Heart left ventricle (tissue), 16 donors: ENCODE data around the gene ACSF2. TPM values are rescaled to one million over a fixed set of nuclear protein-coding genes. Genes with fewer than 3 reads are reported as not detected.

Experiments used
- ATAC-seq, 4 donors: fragments of 200-7000 bp; cut with Tn5 transposase; one replicate each; pipeline ENCODE4 v1.9.1; 2020 to 2022; ENCODE audit warnings: moderate library complexity in 4 of 4, mild to moderate bottlenecking in 3 of 4, moderate number of reproducible peaks in 1 of 4
- DNase-seq, 5 donors: peaks; one replicate each; pipeline ENCODE4 v3.0.0-alpha.2; 2020
- H3K27ac ChIP-seq, 12 donors: fragments of 200-600 bp; sonication (generic) in 4 of 12; one replicate each; pipeline versions ENCODE4 v1.5.0 to v1.8.0; 2016 to 2022; ENCODE audit warnings: mild to moderate bottlenecking in 2 of 12
- H3K27me3 ChIP-seq, 9 donors: fragments of 200-600 bp; sonication (generic) in 2 of 9; one replicate each; pipeline versions ENCODE4 v1.5.1 to v1.8.0; 2016 to 2022; ENCODE audit warnings: mild to moderate bottlenecking in 3 of 9
- H3K36me3 ChIP-seq, 9 donors: fragments of 200-600 bp; sonication (generic) in 2 of 9; one replicate each; pipeline versions ENCODE4 v1.5.0 to v1.8.0; 2018 to 2022; ENCODE audit warnings: mild to moderate bottlenecking in 2 of 9
- H3K4me1 ChIP-seq, 12 donors: fragments of 200-600 bp; sonication (generic) in 4 of 12; one replicate each; pipeline versions ENCODE4 v1.5.0 to v1.8.0; 2016 to 2022; ENCODE audit warnings: mild to moderate bottlenecking in 3 of 12
- H3K4me3 ChIP-seq, 12 donors: fragments of 200-600 bp; sonication (generic) in 4 of 12; one replicate each; pipeline versions ENCODE4 v1.5.0 to v1.8.0; 2017 to 2022; ENCODE audit warnings: mild to moderate bottlenecking in 9 of 12, moderate library complexity in 4 of 12
- H3K9me3 ChIP-seq, 12 donors: fragments of 200-600 bp; sonication (generic) in 4 of 12; one replicate each; pipeline versions ENCODE4 v1.5.0 to v1.8.0; 2016 to 2022; ENCODE audit warnings: mild to moderate bottlenecking in 1 of 12
- POLR2A ChIP-seq, 2 donors: fragments of 450-650 bp; IDR thresholded peaks; one replicate each; pipeline ENCODE4 v1.6.1; 2017; ENCODE audit warnings: antibody characterized with exemption in 2 of 2, mild to moderate bottlenecking in 2 of 2, moderate library complexity in 2 of 2
- WGBS, 4 donors: extraction: QIAGEN DNeasy Blood & Tissue Kit in 2 of 4; methylation state at CpG; one replicate each; pipeline versions ENCODE4 v1.1.5 to v1.1.7; 2013 to 2018; 5-methylcytosine and 5-hydroxymethylcytosine counted together
- intact Hi-C, 10 donors: fragments of 100-400 bp; cut with DNase I; formaldehyde crosslinking; loops; one replicate each; pipeline versions ENCODE4 v1.11.1 to v1.14.2; 2022
- polyA plus RNA-seq, 2 donors: library from polyadenylated mRNA; stranded (reverse); fragments of 200-250 nt; gene quantifications; one replicate each; pipeline ENCODE4 v1.2.3, GENCODE V29; 2013
- total RNA-seq, 9 donors: library from RNA; depleted of rRNA in 2 of 9; stranded (reverse); fragments of >200 nt in 2 of 9; fragmentation: NEBNext Ultra II Directional in 3 of 9; extraction: Animal tissue kit (Norgen Biotek cat#: 25700) in 3 of 9; gene quantifications; one replicate each; pipeline versions ENCODE4 v1.1.0 to v1.2.4, GENCODE V29; 2016 to 2023
- TF ChIP-seq, protein P1 (sequence below), 12 donors: fragments of 200-600 bp; sonication (generic) in 4 of 12; IDR thresholded peaks; one replicate each; pipeline versions ENCODE4 v1.5.0 to v1.8.0; 2018 to 2022; ENCODE audit warnings: antibody characterized with exemption in 12 of 12, mild to moderate bottlenecking in 5 of 12
- donor health status: ischemic (EF 13 %, LVEDD 7.1; RV severe dilation, severe dysfunction).
- donor health status: healthy with polysubstance abuse.
- donor health status: DM: no; HTN: yes; CAD: no.
- donor health status: DM: no; HTN: no; CAD: no.
- donor health status: ischemic (EF 25% LVEDD 6.9; RV normal size, moderate dysfunction).
- donor health status: ischemic (EF 25% LVEDD 5.7; RV mildly dilated, moderate dysfunction).
- donor health status: healthy.
- donor health status: DM: yes; HTN: yes; CAD: no.
- donor health status: ischemic (EF 35%, LVEDD 5.7; RV mildly dilated, moderate dysfunction).
- donor health status: nonischemic (EF 11% LVEDD 7.7; RV severe dilation, severe dysfunction).
- donor health status: DM: yes; HTN: yes; CAD: no.
- donor health status: PGD.
- donor health status: ischemic (EF 29% LVEDD 5.4; RV normal size, mild dysfunction).
- donor health status: nonischemic (EF 23%, LVEDD 6.1; RV moderate dilation, normal function).

The ACSF2 gene
- total and polyA plus RNA-seq, 11 donors, result 6.5 to 31.6 (median 17.4) TPM

DNA sequence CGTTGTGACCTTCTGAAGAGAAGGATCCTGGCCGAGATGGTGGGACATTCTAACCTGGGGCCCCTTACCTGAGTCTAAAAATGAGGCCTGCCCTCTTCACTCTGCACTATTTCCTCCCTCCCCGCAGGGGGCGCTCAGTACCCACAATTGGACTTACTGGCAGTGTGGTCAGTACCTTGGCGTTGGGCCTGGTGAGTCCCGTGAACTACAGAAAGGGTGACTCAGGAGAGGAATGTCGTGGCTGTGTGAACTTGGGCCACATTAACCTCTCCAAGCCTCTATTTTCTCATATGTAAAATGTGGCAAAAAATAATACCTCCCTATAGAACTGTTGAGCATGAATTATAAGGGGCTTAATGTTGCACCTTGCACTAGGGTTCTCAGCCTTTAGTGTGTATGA is 56.5 kb downstream of the ACSF2 start:
- 0 to 13% (median 8%) methylated on average over 6 to 7 of the region's 7 CpGs for WGBS, 4 donors
- Histone ChIP-seq H3K27ac (peak overlapping the region in 11 of 12 donors; percentile 61 to 90 (median 80)), H3K36me3 (peaks cover 0 to 65% (median 52%) of the 10 kb centered on the region in 9 donors), H3K4me1 (peaks cover 0 to 51% (median 32%) of the 10 kb centered on the region in 12 donors), H3K27me3 (no peaks in the 10 kb centered on the region), H3K4me3 (no peak overlapping the region), H3K9me3 (no peaks in the 10 kb centered on the region)
- DNase-seq (peak; percentile 91 to 97 (median 95)), ATAC-seq (peak; percentile 69 to 84 (median 72))
- intact Hi-C loops, result loop anchor here in 8 of 10 donors (1.0 to 10.0 kb wide), 15 partner anchors 51 to 360 kb away; partner anchors contain the start of gene SPATA20 (in 2 of the 8)
- TF ChIP-seq, protein P1, sequence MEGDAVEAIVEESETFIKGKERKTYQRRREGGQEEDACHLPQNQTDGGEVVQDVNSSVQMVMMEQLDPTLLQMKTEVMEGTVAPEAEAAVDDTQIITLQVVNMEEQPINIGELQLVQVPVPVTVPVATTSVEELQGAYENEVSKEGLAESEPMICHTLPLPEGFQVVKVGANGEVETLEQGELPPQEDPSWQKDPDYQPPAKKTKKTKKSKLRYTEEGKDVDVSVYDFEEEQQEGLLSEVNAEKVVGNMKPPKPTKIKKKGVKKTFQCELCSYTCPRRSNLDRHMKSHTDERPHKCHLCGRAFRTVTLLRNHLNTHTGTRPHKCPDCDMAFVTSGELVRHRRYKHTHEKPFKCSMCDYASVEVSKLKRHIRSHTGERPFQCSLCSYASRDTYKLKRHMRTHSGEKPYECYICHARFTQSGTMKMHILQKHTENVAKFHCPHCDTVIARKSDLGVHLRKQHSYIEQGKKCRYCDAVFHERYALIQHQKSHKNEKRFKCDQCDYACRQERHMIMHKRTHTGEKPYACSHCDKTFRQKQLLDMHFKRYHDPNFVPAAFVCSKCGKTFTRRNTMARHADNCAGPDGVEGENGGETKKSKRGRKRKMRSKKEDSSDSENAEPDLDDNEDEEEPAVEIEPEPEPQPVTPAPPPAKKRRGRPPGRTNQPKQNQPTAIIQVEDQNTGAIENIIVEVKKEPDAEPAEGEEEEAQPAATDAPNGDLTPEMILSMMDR (IDR thresholded peaks at IDR 0.05), result peak; percentile 73 to 93 (median 84)
- no peak for TF ChIP-seq POLR2A (IDR thresholded peaks at IDR 0.05)

DNA sequence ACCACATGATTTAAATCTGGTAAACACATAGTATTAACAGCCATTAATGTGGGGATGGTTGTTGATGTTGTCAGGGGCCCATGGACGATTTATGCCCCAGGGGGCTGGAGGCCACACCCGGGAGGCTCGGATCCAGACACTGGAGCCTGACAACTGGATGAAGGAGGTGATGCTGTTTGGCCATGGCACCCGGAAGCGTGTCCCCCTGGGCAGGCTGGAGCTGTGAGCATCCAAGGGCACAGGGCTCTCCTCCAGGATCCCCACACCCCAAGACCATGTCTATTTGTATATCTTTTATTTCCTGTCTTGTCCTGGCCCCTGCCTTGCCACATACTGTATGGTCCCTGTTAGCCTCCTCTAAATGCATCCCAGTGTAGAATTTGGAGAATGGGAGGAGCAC is 57.2 kb downstream of the ACSF2 start:
- no peaks in the 10 kb centered on the region for H3K9me3 ChIP-seq
- DNase-seq (peak in 1 of 5 donors; percentile 57), ATAC-seq (no peak)
- intact Hi-C loops, result loop anchor here in 8 of 10 donors (2.0 to 10.0 kb wide), 13 partner anchors 52 to 359 kb away; partner anchors contain the start of gene SPATA20 (in 2 of the 8)
- H3K27me3 ChIP-seq, result no peaks in the 10 kb centered on the region
- whole genome bisulfite sequencing, 4 donors, result 77 to 87% (median 85%) methylated on average over 5 of the region's 5 CpGs
- peak overlapping the region in 10 of 12 donors; percentile 61 to 90 (median 80) for H3K27ac ChIP-seq
- peaks cover 0 to 67% (median 52%) of the 10 kb centered on the region in 9 donors for H3K36me3 ChIP-seq
- peaks cover 0 to 44% (median 27%) of the 10 kb centered on the region in 12 donors for H3K4me1 ChIP-seq
- no peak overlapping the region for H3K4me3 ChIP-seq
- no peak for TF ChIP-seq POLR2A (IDR thresholded peaks at IDR 0.05)
- TF ChIP-seq, protein P1 (IDR thresholded peaks at IDR 0.05), result no peak

DNA sequence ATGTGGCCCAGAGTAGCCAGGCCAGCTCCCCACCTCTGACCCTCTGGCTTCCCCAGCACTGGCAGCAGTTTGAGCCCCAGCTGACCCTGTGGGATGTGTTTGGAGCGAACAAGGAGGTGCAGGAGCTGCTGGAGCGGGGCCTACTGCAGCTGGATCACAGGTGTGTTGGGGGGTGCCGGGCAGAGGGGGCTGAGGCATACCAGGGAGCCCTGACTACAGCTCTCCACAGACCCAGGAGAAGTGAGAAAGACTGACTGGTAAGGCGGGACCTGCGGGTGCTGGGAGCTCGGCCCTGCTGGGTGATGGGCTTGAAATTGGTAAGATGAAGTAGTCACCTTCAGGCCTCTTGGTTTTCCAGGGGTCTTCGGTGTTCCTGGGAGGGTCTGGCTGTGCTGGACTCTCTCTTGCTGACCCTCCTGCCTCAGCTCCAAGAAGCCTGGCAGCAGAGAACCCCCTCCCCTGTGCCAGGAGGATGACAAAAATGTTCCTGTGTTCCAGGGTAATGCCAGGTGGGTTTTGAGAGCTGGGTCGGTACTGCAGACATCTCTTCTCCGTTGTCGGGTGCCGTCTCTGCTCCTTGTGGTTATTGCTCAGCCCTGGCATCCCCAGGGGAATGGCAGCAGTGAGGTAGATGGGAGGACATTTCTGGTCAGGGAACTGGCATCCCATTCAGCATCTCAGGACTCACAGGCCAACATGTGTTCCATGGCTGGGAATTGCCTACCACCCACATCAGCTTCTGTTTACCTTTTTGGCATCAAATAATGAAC is 58.6 kb downstream of the ACSF2 start:
- Histone ChIP-seq H3K27ac (no peak overlapping the region), H3K4me3 (no peak overlapping the region), H3K36me3 (peaks cover 0 to 67% (median 52%) of the 10 kb centered on the region in 9 donors), H3K4me1 (peaks cover 0 to 37% (median 22%) of the 10 kb centered on the region in 12 donors), H3K27me3 (no peaks in the 10 kb centered on the region), H3K9me3 (no peaks in the 10 kb centered on the region)
- DNase-seq (peak in 1 of 5 donors; percentile 48), ATAC-seq (no peak)
- TF ChIP-seq, protein P1 (IDR thresholded peaks at IDR 0.05), result no peak
- no peak for TF ChIP-seq POLR2A (IDR thresholded peaks at IDR 0.05)
- WGBS, 4 donors, result 91 to 97% (median 94%) methylated on average over 9 to 11 of the region's 11 CpGs
- intact Hi-C loops, result loop anchor here (5.0 to 10.0 kb wide), 11 partner anchors 48 to 358 kb away; partner anchors contain the start of genes EPN3 (in 1 of the 10) and SPATA20 (in 1 of the 10)
